Inflammatory macrophage (primary cell): ENCODE data around the gene HOGA1.

Source experiments
- DNase-seq, 2 donors: peaks; one replicate each; pipeline ENCODE4 v3.0.0-alpha.2; 2020 to 2022

The HOGA1 gene

DNA sequence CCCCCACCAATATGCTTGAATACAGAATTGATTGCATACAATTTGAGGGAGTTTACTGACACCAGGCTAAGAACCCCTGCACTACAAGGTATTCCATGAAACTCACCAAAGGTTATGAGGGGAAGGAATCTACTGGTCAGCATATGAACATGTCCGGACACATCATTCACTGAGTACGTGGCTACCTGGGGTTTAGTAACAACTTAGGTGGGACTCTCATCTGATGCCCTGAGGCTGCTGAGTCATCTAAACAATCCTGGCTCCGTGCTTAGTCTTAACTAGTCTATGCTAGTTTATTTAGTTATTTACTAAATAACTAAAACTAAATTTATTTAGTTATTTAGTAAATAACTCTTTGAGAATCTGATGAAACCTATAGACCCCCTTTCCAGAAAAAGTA lies 67.6 kb downstream of the HOGA1 start:
- no peak for DNase-seq

- no peak for DNase-seq
Observed at GRCh38 chr10:97656777-97657176, 72.6 kb downstream of the HOGA1 start.

GRCh38 chr10:97659589-97659988 lies 75.4 kb downstream of the HOGA1 start:
- DNase-seq, result no peak
